A549 (cell line): ENCODE data around the gene KRT27.
A peak's percentile ranks its signal among the peaks of the same experiment; 100 is the strongest.

ENCODE experiments used
- CEBPB ChIP-seq, 2 experiments: fragments of >200 bp in 1 of 2; sonication (Bioruptor Twin) in 1 of 2; formaldehyde crosslinking in 1 of 2; IDR thresholded peaks; 2 replicates each; pipeline ENCODE4 v1.6.1; 2012 to 2016
- CTCF ChIP-seq: fragments of >200 bp; sonication (Bioruptor Twin); formaldehyde crosslinking; IDR thresholded peaks from 3 replicates; pipeline ENCODE4 v1.5.1; 2016
- EP300 ChIP-seq, 2 experiments: fragments of >200 bp; sonication (Bioruptor Twin); formaldehyde crosslinking; IDR thresholded peaks; 2 replicates in 1 of 2; 3 replicates in 1 of 2; pipeline ENCODE4 v1.6.1; 2016 to 2017
- HOXA7 ChIP-seq: fragments of 250-450 bp; sonication (Bioruptor Pico); IDR thresholded peaks from 2 replicates; pipeline ENCODE4 v1.5.0; 2020; ENCODE audit warnings: mild to moderate bottlenecking, moderate library complexity
- MAFK ChIP-seq: fragments of 450-650 bp; IDR thresholded peaks from 2 replicates; pipeline ENCODE4 v1.6.1; 2014; ENCODE audit not compliant: partially characterized antibody
- NFE2L2 ChIP-seq: fragments of 150-350 bp; conservative IDR thresholded peaks from 2 replicates; pipeline ENCODE4 v1.6.1; 2014; ENCODE audit warnings: low read length
- POLR2A ChIP-seq: IDR thresholded peaks from 2 replicates; pipeline ENCODE4 v1.6.1; 2012; ENCODE audit warnings: mild to moderate bottlenecking, low read length
- REST ChIP-seq: fragments of 200-600 bp; sonication (generic); IDR thresholded peaks from 2 replicates; pipeline ENCODE4 v1.6.1; 2016; ENCODE audit warnings: antibody characterized with exemption, mild to moderate bottlenecking, moderate library complexity
- RFX5 ChIP-seq: fragments of 450-650 bp; IDR thresholded peaks from 2 replicates; pipeline ENCODE4 v1.7.1; 2014; ENCODE audit warnings: antibody characterized with exemption, mild to moderate bottlenecking, moderate library complexity
- USF2 ChIP-seq: fragments of 450-650 bp; IDR thresholded peaks from 2 replicates; pipeline ENCODE4 v1.6.1; 2014; ENCODE audit warnings: antibody characterized with exemption

- TF ChIP-seq USF2 (no peak), CTCF (no peak), REST (no peak), HOXA7 (CRISPR knock-in tag) (no peak), RFX5 (no peak), POLR2A (no peak), NFE2L2 (0 out of 2 replicates have a peak, but pooled peaks have one; percentile 50), CEBPB (IDR thresholded peaks at IDR 0.05) (no peak), EP300 (IDR thresholded peaks at IDR 0.05) (no peak), MAFK (peak; percentile 63)
Observed at GRCh38 chr17:40765657-40766056, 16.7 kb downstream of the KRT27 start.
